Astrocyte (in vitro differentiated cells and primary cell): ENCODE measurements around the gene PCNX1.

Experiments used
- EZH2 ChIP-seq: IDR thresholded peaks from 2 replicates; pipeline ENCODE4 v1.6.1; 2012; ENCODE audit warnings: mild to moderate bottlenecking, low read length, inconsistent platforms; ENCODE audit not compliant: insufficient read depth
- TF ChIP-seq, protein P1 (sequence below): IDR thresholded peaks from 2 replicates; pipeline ENCODE4 v1.5.1; 2011; ENCODE audit warnings: low read depth, mild to moderate bottlenecking, inconsistent platforms, low read length, moderate library complexity; ENCODE audit not compliant: insufficient read depth

DNA sequence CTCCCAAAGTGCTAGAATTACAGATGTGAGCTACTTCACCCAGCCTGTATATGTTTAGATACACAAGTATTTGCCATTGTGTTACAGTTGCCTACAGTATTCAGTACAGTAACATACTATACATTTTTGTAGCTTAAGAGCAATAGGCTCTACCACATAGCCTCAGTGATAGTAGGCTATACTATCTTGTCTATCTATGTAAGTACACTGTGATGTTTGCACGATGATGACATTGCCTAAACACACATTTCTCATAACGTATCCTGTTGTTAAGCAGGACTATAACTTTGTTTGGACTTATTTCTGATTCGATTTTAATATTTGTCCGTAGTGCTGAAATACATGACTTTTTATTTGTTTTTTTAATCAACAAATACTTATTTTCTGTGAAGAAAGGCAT, 129.2 kb downstream of the PCNX1 start:
- TF ChIP-seq EZH2, result no peak
- TF ChIP-seq, protein P1, sequence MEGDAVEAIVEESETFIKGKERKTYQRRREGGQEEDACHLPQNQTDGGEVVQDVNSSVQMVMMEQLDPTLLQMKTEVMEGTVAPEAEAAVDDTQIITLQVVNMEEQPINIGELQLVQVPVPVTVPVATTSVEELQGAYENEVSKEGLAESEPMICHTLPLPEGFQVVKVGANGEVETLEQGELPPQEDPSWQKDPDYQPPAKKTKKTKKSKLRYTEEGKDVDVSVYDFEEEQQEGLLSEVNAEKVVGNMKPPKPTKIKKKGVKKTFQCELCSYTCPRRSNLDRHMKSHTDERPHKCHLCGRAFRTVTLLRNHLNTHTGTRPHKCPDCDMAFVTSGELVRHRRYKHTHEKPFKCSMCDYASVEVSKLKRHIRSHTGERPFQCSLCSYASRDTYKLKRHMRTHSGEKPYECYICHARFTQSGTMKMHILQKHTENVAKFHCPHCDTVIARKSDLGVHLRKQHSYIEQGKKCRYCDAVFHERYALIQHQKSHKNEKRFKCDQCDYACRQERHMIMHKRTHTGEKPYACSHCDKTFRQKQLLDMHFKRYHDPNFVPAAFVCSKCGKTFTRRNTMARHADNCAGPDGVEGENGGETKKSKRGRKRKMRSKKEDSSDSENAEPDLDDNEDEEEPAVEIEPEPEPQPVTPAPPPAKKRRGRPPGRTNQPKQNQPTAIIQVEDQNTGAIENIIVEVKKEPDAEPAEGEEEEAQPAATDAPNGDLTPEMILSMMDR, result no peak
